WTC11 (cell line): ENCODE results near the gene NAV3. TPM values are rescaled to one million over a fixed set of nuclear protein-coding genes. Genes with fewer than 3 reads are reported as not detected.

Experiments
- ATAC-seq: fragments of 200-7000 bp; cut with Tn5 transposase; 2 replicates; pipeline ENCODE4 v1.10.0; 2021; ENCODE audit warnings: mild to moderate bottlenecking, moderate library complexity
- CTCF ChIA-PET: fragments of 300-600 bp; sonication (Branson Sonifier 250); formaldehyde crosslinking; loops from one replicate; lab custom pipeline; 2021; ENCODE audit warnings: antibody characterized with exemption; lab: Charles Lee
- POLR2A ChIA-PET: fragments of 350-600 bp; sonication (Branson Sonifier 250); formaldehyde crosslinking; loops from one replicate; lab custom pipeline; 2021; ENCODE audit warnings: antibody characterized with exemption; lab: Charles Lee
- DNase-seq: peaks from one replicate; pipeline ENCODE4 v3.0.0; 2021; ENCODE audit warnings: low spot score
- H3K27ac Mint-ChIP-seq: 2 replicates; pipeline ENCODE4 v1.8.0; 2021; ENCODE audit warnings: mixed read lengths
- H3K27me3 Mint-ChIP-seq: 2 replicates; pipeline ENCODE4 v1.8.0; 2021; ENCODE audit warnings: low read depth, mild to moderate bottlenecking, moderate library complexity, mixed read lengths
- H3K36me3 Mint-ChIP-seq: 2 replicates; pipeline ENCODE4 v1.8.0; 2021; ENCODE audit warnings: mixed read lengths
- H3K4me1 Mint-ChIP-seq: 2 replicates; pipeline ENCODE4 v1.8.0; 2022; ENCODE audit warnings: mixed read lengths
- H3K4me3 Mint-ChIP-seq: 2 replicates; pipeline ENCODE4 v1.8.0; 2021; ENCODE audit warnings: mild to moderate bottlenecking, moderate library complexity, mixed read lengths
- H3K9me3 Mint-ChIP-seq: 2 replicates; pipeline ENCODE4 v1.8.0; 2021; ENCODE audit warnings: mixed read lengths
- CBFB ChIP-seq: sonication (generic); formaldehyde crosslinking; IDR thresholded peaks from 2 replicates; pipeline ENCODE4 v1.8.1; 2022; ENCODE audit warnings: mild to moderate bottlenecking, low read depth, missing genetic modification reagents
- CREB1 ChIP-seq: sonication (generic); formaldehyde crosslinking; IDR thresholded peaks from 2 replicates; pipeline ENCODE4 v1.8.0; 2023; ENCODE audit warnings: mild to moderate bottlenecking, missing genetic modification reagents
- E2F4 ChIP-seq: sonication (generic); formaldehyde crosslinking; IDR thresholded peaks from 2 replicates; pipeline ENCODE4 v1.8.1; 2022; ENCODE audit warnings: low read depth, mild to moderate bottlenecking, moderate library complexity, missing genetic modification reagents, borderline replicate concordance
- EMX1 ChIP-seq: fragments of 250-450 bp; sonication (Bioruptor Pico); IDR thresholded peaks from 2 replicates; pipeline ENCODE4 v1.8.0; 2021; ENCODE audit warnings: mild to moderate bottlenecking
- ERG ChIP-seq: fragments of 250-450 bp; sonication (Bioruptor Pico); IDR thresholded peaks from 2 replicates; pipeline ENCODE4 v1.8.0; 2021; ENCODE audit warnings: mild to moderate bottlenecking
- ETV6 ChIP-seq: sonication (generic); formaldehyde crosslinking; IDR thresholded peaks from 2 replicates; pipeline ENCODE4 v1.8.1; 2022; ENCODE audit warnings: mild to moderate bottlenecking, missing genetic modification reagents
- HMGA2 ChIP-seq: fragments of 250-450 bp; sonication (Bioruptor Pico); IDR thresholded peaks from 2 replicates; pipeline ENCODE4 v1.4.0; 2021; ENCODE audit warnings: mild to moderate bottlenecking, moderate library complexity
- IRF1 ChIP-seq: sonication (generic); formaldehyde crosslinking; IDR thresholded peaks from 2 replicates; pipeline ENCODE4 v1.8.0; 2023; ENCODE audit warnings: missing genetic modification reagents
- MXD4 ChIP-seq: fragments of 250-450 bp; sonication (Bioruptor Pico); IDR thresholded peaks from 2 replicates; pipeline ENCODE4 v1.8.0; 2021; ENCODE audit warnings: mild to moderate bottlenecking, moderate library complexity, borderline replicate concordance
- MYBL2 ChIP-seq: sonication (generic); formaldehyde crosslinking; IDR thresholded peaks from 2 replicates; pipeline ENCODE4 v1.8.1; 2023; ENCODE audit warnings: mild to moderate bottlenecking, moderate library complexity, missing genetic modification reagents
- NR2C2 ChIP-seq: sonication (generic); formaldehyde crosslinking; IDR thresholded peaks from 2 replicates; pipeline ENCODE4 v1.8.0; 2022; ENCODE audit warnings: mild to moderate bottlenecking, missing genetic modification reagents
- NR3C1 ChIP-seq: sonication (generic); formaldehyde crosslinking; conservative IDR thresholded peaks from 2 replicates; pipeline ENCODE4 v1.8.1; 2023; ENCODE audit warnings: low read depth, mild to moderate bottlenecking, missing genetic modification reagents
- OVOL2 ChIP-seq: fragments of 250-450 bp; sonication (Bioruptor Pico); IDR thresholded peaks from 2 replicates; pipeline ENCODE4 v1.9.0; 2021; ENCODE audit warnings: mild to moderate bottlenecking, borderline replicate concordance
- PRRX2 ChIP-seq: fragments of 250-450 bp; sonication (Bioruptor Pico); IDR thresholded peaks from 2 replicates; pipeline ENCODE4 v1.8.0; 2021; ENCODE audit warnings: mild to moderate bottlenecking
- RELA ChIP-seq: sonication (generic); formaldehyde crosslinking; IDR thresholded peaks from 2 replicates; pipeline ENCODE4 v1.8.1; 2022; ENCODE audit warnings: missing genetic modification reagents, mild to moderate bottlenecking, borderline replicate concordance
- SMAD3 ChIP-seq: sonication (generic); formaldehyde crosslinking; IDR thresholded peaks from 2 replicates; pipeline ENCODE4 v1.8.0; 2022; ENCODE audit warnings: missing genetic modification reagents, mild to moderate bottlenecking, borderline replicate concordance
- TEAD1 ChIP-seq: sonication (generic); formaldehyde crosslinking; IDR thresholded peaks from 2 replicates; pipeline ENCODE4 v1.8.0; 2022; ENCODE audit warnings: mild to moderate bottlenecking, missing genetic modification reagents
- TEAD4 ChIP-seq: sonication (generic); formaldehyde crosslinking; IDR thresholded peaks from 2 replicates; pipeline ENCODE4 v1.8.0; 2022; ENCODE audit warnings: mild to moderate bottlenecking, missing genetic modification reagents
- ZBTB43 ChIP-seq: sonication (generic); formaldehyde crosslinking; IDR thresholded peaks from 2 replicates; pipeline ENCODE4 v1.8.1; 2023; ENCODE audit warnings: mild to moderate bottlenecking, missing genetic modification reagents
- ZNF121 ChIP-seq: sonication (generic); formaldehyde crosslinking; IDR thresholded peaks from 2 replicates; pipeline ENCODE4 v1.8.0; 2023; ENCODE audit warnings: missing genetic modification reagents
- ZNF671 ChIP-seq: fragments of 250-450 bp; sonication (Bioruptor Pico); IDR thresholded peaks from 2 replicates; pipeline ENCODE4 v1.8.0; 2021; ENCODE audit warnings: mild to moderate bottlenecking
- total RNA-seq: library from RNA; stranded (reverse); gene quantifications from 3 replicates; pipeline ENCODE4 v1.2.3, GENCODE V29; 2021
- TF ChIP-seq, protein P1 (sequence below): fragments of 250-450 bp; sonication (Bioruptor Pico); IDR thresholded peaks from 2 replicates; pipeline ENCODE4 v1.9.0; 2021; ENCODE audit warnings: moderate library complexity, mild to moderate bottlenecking, inconsistent platforms, borderline replicate concordance

NAV3 gene
- total RNA-seq, 1 experiment from 2014 or later, result 3.3 TPM

DNA sequence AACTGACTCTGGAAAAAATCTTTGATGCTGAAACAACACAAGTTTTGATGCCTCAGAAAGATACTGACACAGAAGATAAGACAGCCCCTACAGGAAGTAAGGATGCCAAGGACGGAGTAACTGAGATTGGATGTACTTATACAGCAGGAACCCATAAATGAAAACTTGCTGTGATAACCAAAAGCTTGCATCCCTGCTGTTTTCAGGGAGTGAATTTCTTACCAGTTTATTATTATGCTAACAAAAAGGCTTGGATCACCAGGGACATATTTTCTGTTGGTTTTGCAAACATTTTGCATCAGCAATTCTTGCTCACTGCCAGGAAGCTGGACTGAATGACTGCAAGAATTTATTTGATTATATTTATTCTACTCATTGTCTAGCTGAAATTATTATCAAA is 197.7 kb downstream of the NAV3 start (continued):
- no peak for TF ChIP-seq E2F4 (CRISPR knock-in tag)
- no peak for TF ChIP-seq NR2C2 (CRISPR knock-in tag)
- TF ChIP-seq TEAD1 (CRISPR knock-in tag), result no peak

DNA sequence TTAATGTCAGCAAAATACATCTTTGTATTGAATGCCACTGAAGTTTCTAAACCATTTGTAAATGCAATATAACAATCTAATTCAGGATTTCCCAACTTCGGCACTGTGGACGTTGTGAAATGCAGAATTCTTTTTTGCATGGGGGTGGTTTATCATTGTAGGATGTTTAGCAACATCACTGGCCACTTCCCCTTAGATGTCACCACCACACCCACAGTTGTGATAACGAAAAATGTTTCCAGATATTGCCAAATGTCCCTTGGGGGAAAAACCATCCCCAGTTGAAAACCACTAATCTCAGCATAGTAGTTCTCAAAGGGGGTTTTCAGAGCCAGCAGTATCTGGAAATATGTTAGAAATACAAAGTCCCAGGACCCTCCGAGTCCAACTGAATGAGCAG is 203.3 kb downstream of the NAV3 start:
- Mint-ChIP-seq H3K9me3 (peaks cover 4% of the 10 kb centered on the region), H3K27ac (no peak overlapping the region), H3K4me3 (no peak overlapping the region), H3K4me1 (no peaks in the 10 kb centered on the region), H3K36me3 (no peaks in the 10 kb centered on the region), H3K27me3 (no peaks in the 10 kb centered on the region)
- DNase-seq (no peak), ATAC-seq (no peak)
- ChIA-PET CTCF (no interaction called here), POLR2A (no interaction called here)
- TF ChIP-seq CREB1 (CRISPR knock-in tag) (no peak), TEAD4 (CRISPR knock-in tag) (no peak), ZNF671 (no peak), ZNF121 (CRISPR knock-in tag) (no peak), IRF1 (CRISPR knock-in tag) (no peak)

DNA sequence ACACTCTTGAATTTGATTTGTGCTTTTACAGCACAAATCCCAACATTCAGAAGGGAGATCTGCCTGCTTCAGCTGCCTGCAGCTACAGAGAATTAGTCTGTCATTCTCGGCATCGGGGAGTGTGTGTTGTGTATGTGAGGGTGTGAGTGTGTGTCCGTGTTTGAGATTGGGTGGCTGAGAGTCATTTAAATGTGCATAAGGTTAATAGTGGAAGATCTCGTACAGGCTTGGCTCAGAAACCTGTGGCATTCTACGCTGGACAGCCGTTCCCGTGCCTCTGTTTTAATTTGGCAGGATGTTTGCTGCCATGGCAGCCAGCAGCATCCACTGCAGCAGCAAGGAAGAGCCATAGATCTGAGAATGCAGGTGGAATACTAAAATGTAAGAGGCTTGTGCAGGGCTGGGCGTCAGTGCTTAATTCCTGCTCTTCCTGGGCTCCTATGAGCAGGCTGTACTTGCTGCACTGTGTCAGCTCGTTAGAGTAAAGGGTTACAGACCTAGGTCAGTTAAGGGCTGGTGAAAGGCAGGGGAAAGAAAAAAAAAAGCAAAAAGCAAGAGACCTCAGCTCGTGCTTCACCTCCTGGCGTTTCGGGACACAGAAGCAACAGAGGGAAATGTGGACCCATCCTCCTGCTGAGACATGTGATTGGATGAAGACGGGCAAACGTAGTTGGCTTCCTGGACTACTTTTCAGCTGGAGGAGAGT is 205.4 kb downstream of the NAV3 start:
- no peak for DNase-seq
- H3K27ac Mint-ChIP-seq, result no peak overlapping the region

More for the DNA sequence above, 205.4 kb downstream of the NAV3 start:
- ChIA-PET CTCF (interaction anchor here (1.3 kb wide), 1 partner anchor 117 kb away, joined by 3 read pairs; no protein-coding TSS in a partner anchor), POLR2A (interaction anchor here (0.6 kb wide), 1 partner anchor 35 kb away, joined by 3 read pairs; no protein-coding TSS in a partner anchor)
- no peaks in the 10 kb centered on the region for H3K27me3 Mint-ChIP-seq
- H3K36me3 Mint-ChIP-seq, result no peaks in the 10 kb centered on the region
- H3K9me3 Mint-ChIP-seq, result peaks cover 4% of the 10 kb centered on the region
- TF ChIP-seq E2F4 (CRISPR knock-in tag) (no peak), MXD4 (CRISPR knock-in tag) (no peak), EMX1 (no peak), OVOL2 (no peak), MYBL2 (CRISPR knock-in tag) (no peak), NR3C1 (CRISPR knock-in tag) (no peak), SMAD3 (no peak), RELA (CRISPR knock-in tag) (no peak), ZBTB43 (CRISPR knock-in tag) (no peak), CBFB (CRISPR knock-in tag) (no peak), IRF1 (CRISPR knock-in tag) (no peak), ERG (CRISPR knock-in tag) (no peak), ETV6 (CRISPR knock-in tag) (no peak), HMGA2 (CRISPR knock-in tag) (no peak), PRRX2 (CRISPR knock-in tag) (no peak)
- TF ChIP-seq, protein P1, sequence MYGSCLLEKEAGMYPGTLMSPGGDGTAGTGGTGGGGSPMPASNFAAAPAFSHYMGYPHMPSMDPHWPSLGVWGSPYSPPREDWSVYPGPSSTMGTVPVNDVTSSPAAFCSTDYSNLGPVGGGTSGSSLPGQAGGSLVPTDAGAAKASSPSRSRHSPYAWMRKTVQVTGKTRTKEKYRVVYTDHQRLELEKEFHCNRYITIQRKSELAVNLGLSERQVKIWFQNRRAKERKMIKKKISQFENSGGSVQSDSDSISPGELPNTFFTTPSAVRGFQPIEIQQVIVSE (CRISPR knock-in tag), result no peak
- H3K4me3 Mint-ChIP-seq, result no peak overlapping the region
- no peaks in the 10 kb centered on the region for H3K4me1 Mint-ChIP-seq
- ATAC-seq, result peak; percentile 46
